Keratinocyte (primary cell): ENCODE results near the gene GNB3. TPM values are rescaled to one million over a fixed set of nuclear protein-coding genes. Genes with fewer than 3 reads are reported as not detected.
A peak's percentile ranks its signal among the peaks of the same experiment; 100 is the strongest.

ENCODE experiments used
- DNase-seq: peaks from one replicate; pipeline ENCODE4 v3.0.0-alpha.2; 2011; ENCODE audit warnings: low read depth, missing footprints, low spot score
- FAIRE-seq: peaks from 2 replicates; lab custom pipeline; 2011; peaks lifted over from hg19 to GRCh38; lab: Jason Lieb, UNC
- H2AFZ ChIP-seq: 2 replicates; pipeline ENCODE4 v1.6.0; 2012; ENCODE audit warnings: low read length, control low read depth, inconsistent platforms; ENCODE audit not compliant: control insufficient read depth
- H3K27ac ChIP-seq: 2 replicates; pipeline ENCODE4 v1.5.1; 2011; ENCODE audit warnings: low read length; ENCODE audit not compliant: control insufficient read depth, insufficient read depth
- H3K27me3 ChIP-seq: 3 replicates; pipeline ENCODE4 v1.6.0; 2011; ENCODE audit warnings: low read length; ENCODE audit not compliant: control insufficient read depth, insufficient read depth; ENCODE audit errors: extremely low read depth
- H3K36me3 ChIP-seq, 2 experiments: 2 replicates in 1 of 2; 3 replicates in 1 of 2; pipeline ENCODE4 v1.5.1; 2011; ENCODE audit warnings: low read length in 2 of 2, mild to moderate bottlenecking in 1 of 2; ENCODE audit not compliant: control insufficient read depth in 2 of 2, insufficient read depth in 2 of 2; ENCODE audit errors: extremely low read depth in 1 of 2
- H3K4me1 ChIP-seq: 3 replicates; pipeline ENCODE4 v1.5.1; 2011; ENCODE audit warnings: low read length; ENCODE audit not compliant: control insufficient read depth, insufficient read depth; ENCODE audit errors: extremely low read depth
- H3K4me2 ChIP-seq: 3 replicates; pipeline ENCODE4 v1.6.0; 2011; ENCODE audit warnings: low read depth, low read length; ENCODE audit not compliant: control insufficient read depth, insufficient read depth; ENCODE audit errors: extremely low read depth
- H3K4me3 ChIP-seq, 3 experiments: fragments of 200-600 bp in 1 of 3; sonication (generic) in 1 of 3; 2 replicates in 2 of 3; 3 replicates in 1 of 3; pipeline ENCODE4 v1.5.1; 2011 to 2016; ENCODE audit warnings: low read length in 3 of 3, mild to moderate bottlenecking in 3 of 3, control low read depth in 2 of 3, inconsistent platforms in 1 of 3, low read depth in 1 of 3, mixed read lengths in 1 of 3, mixed run types in 1 of 3, moderate library complexity in 1 of 3; ENCODE audit not compliant: control insufficient read depth in 2 of 3, insufficient read depth in 2 of 3; ENCODE audit errors: extremely low read depth in 1 of 3
- H3K79me2 ChIP-seq: 2 replicates; pipeline ENCODE4 v1.6.0; 2012; ENCODE audit warnings: low read length; ENCODE audit not compliant: control insufficient read depth, insufficient read depth
- H3K9ac ChIP-seq: 3 replicates; pipeline ENCODE4 v1.6.0; 2011; ENCODE audit warnings: low read length; ENCODE audit not compliant: control insufficient read depth, insufficient read depth; ENCODE audit errors: extremely low read depth
- H3K9me1 ChIP-seq: 3 replicates; pipeline ENCODE4 v1.6.0; 2011; ENCODE audit warnings: low read length; ENCODE audit not compliant: control insufficient read depth, insufficient read depth; ENCODE audit errors: extremely low read depth
- H3K9me3 ChIP-seq: 2 replicates; pipeline ENCODE4 v1.5.1; 2012; ENCODE audit warnings: low read depth, low read length; ENCODE audit not compliant: control insufficient read depth
- H4K20me1 ChIP-seq: 3 replicates; pipeline ENCODE4 v1.6.0; 2011; ENCODE audit warnings: low read length; ENCODE audit not compliant: control insufficient read depth, insufficient read depth; ENCODE audit errors: extremely low read depth
- CTCF ChIP-seq, 3 experiments: IDR thresholded peaks in 1 of 3; conservative IDR thresholded peaks in 1 of 3; optimal IDR thresholded peaks in 1 of 3; 2 replicates in 2 of 3; 3 replicates in 1 of 3; pipeline versions ENCODE3 to v1.5.1; 2011; ENCODE audit warnings: low read length in 3 of 3, mild to moderate bottlenecking in 3 of 3, moderate library complexity in 2 of 3, control low read depth in 1 of 3, inconsistent platforms in 1 of 3; ENCODE audit not compliant: insufficient read depth in 2 of 3; ENCODE audit errors: extremely low read depth in 1 of 3
- EZH2 ChIP-seq: IDR thresholded peaks from one replicate; pipeline ENCODE4 v1.6.1; 2012; ENCODE audit warnings: inconsistent platforms, mild to moderate bottlenecking, low read length, moderate library complexity
- dilution Hi-C: fragments of 300-500 bp; cut with MboI; formaldehyde crosslinking; loops from one replicate; pipeline ENCODE4 v1.7.0; 2020; ENCODE audit warnings: low sequenced_read_pairs; ENCODE audit not compliant: extremely low pct_ligation_motif_present
- polyA plus RNA-seq, 5 experiments: library from polyadenylated mRNA; depleted of rRNA in 3 of 5; stranded (reverse) in 3 of 5; stranded (forward) in 1 of 5; unstranded in 1 of 5; fragments of >200 nt; gene quantifications; 1 replicate in 1 of 5; 2 replicates in 3 of 5; 3 replicates in 1 of 5; pipeline versions ENCODE4 v1.2.1 to v1.2.3, GENCODE V29; 2011 to 2012; ENCODE audit warnings: missing spikeins in 2 of 5, low read depth in 1 of 5, low replicate concordance in 1 of 5

GNB3 gene
- polyA plus RNA-seq, 1 donor (not counting 4 experiments of a cell fraction or from before 2014, with no cell fraction given), result 0.80 TPM

- dilution Hi-C loops, result no loop called here
- FAIRE-seq (no peak), DNase-seq (no peak)
- Histone ChIP-seq H3K9me3 (no peaks in the 10 kb centered on the region), H3K27me3 (peaks cover 70% of the 10 kb centered on the region), H3K4me3 (no peak overlapping the region), H3K79me2 (no peaks in the 10 kb centered on the region), H3K36me3 (no peaks in the 10 kb centered on the region), H3K9ac (no peak overlapping the region), H4K20me1 (no peaks in the 10 kb centered on the region), H3K4me1 (peaks cover 12% of the 10 kb centered on the region), H2AFZ (peak overlapping the region; percentile 35), H3K27ac (no peak overlapping the region), H3K9me1 (no peaks in the 10 kb centered on the region), H3K4me2 (no peak overlapping the region)
- TF ChIP-seq CTCF (optimal IDR thresholded peaks at IDR 0.05 in 1 of 3, IDR thresholded peaks at IDR 0.05 in 1 of 3, conservative IDR thresholded peaks at IDR 0.05 in 1 of 3; ENCODE audit: extremely low read depth in 1 of 3, insufficient read depth in 2 of 3, low read length in 3 of 3) (no peak), EZH2 (no peak)
Observed at GRCh38 chr12:6826734-6827436, 13.8 kb upstream of the GNB3 start.

GRCh38 chr12:6827437-6827911 is 13.3 kb upstream of the GNB3 start:
- Histone ChIP-seq H3K9me1 (no peaks in the 10 kb centered on the region), H4K20me1 (no peaks in the 10 kb centered on the region), H3K36me3 (no peaks in the 10 kb centered on the region), H3K27me3 (peaks cover 64% of the 10 kb centered on the region), H3K9me3 (no peaks in the 10 kb centered on the region), H3K4me2 (no peak overlapping the region), H2AFZ (peak overlapping the region; percentile 35), H3K27ac (no peak overlapping the region), H3K4me1 (peaks cover 12% of the 10 kb centered on the region), H3K79me2 (no peaks in the 10 kb centered on the region), H3K9ac (no peak overlapping the region), H3K4me3 (no peak overlapping the region)
- DNase-seq (no peak), FAIRE-seq (peak; percentile 92)
- dilution Hi-C loops, result no loop called here
- TF ChIP-seq EZH2, result no peak
- no peak for TF ChIP-seq CTCF (optimal IDR thresholded peaks at IDR 0.05 in 1 of 3, IDR thresholded peaks at IDR 0.05 in 1 of 3, conservative IDR thresholded peaks at IDR 0.05 in 1 of 3; ENCODE audit: extremely low read depth in 1 of 3, insufficient read depth in 2 of 3, low read length in 3 of 3)
